ENCODE measurements around the gene DOK7. TPM values are rescaled to one million over a fixed set of nuclear protein-coding genes. Genes with fewer than 3 reads are reported as not detected.
"Not testable (repeated sequence)": the region's sequence is repeated elsewhere in the genome, so short reads cannot be mapped to it uniquely, and the experiment has no call there.

Gene DOK7
- total RNA-seq, 1 donor from 2014 or later, result not detected

DNA sequence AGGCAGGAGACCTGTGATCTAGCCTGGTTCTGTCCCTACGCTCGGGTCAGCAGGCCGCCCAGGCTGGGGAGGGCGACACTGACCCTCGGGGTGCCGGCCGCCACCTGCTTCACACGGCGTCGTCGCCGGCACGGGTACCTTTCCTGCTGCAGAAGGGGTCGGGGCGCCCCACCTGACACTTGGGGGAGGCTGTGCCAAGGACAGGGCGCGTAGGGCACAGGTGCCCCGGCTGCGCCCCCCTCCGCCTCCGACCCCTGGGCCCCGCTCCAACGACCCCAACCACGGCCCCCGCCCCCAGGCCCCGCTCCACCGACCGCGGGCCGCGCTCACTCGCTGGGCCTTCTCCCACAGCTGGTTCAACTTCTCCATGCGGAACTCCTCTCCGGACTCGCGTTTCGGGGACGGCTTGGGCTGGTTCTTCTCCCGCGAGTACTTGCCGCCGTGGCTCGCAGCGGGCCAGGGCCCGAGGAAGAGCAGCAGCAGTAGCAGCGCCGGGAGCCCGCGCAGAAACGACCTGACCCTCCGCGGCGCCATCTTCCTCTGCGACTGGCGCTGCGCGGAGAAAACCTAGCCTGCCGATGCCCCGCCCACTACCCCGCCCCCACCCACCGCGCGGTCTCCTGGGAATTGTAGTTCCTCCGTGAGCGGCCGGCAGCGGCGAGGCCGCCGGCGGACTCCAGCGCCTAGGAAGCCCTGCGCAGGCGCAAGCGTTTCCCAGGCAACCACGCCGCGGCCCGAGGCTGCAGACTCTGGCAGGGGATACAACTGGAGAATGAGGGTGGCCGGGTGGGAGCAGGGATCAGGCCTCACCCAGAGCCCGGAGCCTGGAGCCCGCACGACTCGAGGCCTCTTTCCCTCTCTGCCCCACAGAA, 69.0 kb downstream of the DOK7 start, which contains the start of gene LRPAP1:
Gene LRPAP1 (minus strand): TSS at position 544 of the 872 bp plus-strand sequence. CDS start 10 bp downstream, at position 534.
- peak; percentile 91 to 94 for DNase-seq (ENCODE audit: low read depth in 2 of 2)

GRCh38 chr4:3532751-3533422, 69.8 kb downstream of the DOK7 start:
- DNase-seq (ENCODE audit: low read depth in 2 of 2), result no peak

DNA sequence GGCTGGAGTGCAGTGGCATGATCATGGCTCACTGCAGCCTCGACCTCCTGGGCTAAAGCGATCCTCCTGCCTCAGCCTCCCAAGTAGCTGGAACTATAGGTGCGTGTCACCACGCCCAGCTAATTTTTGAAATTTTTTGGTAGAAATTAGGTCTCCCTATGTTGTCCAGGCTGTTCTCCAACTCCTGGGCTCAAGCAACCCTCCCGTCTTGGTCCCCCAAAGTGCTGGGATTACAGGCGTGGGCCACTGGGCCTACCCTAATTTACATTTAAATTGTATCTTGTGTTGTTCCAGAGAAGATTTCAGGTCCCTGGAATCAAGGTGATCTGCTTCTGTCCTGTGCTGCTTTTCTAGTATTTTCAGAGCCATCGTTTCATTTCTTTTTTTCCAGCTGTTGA, 70.3 kb downstream of the DOK7 start:
- no peak for DNase-seq (ENCODE audit: low read depth in 2 of 2)

- not testable (repeated sequence) for DNase-seq (ENCODE audit: low read depth in 2 of 2)
Observed at GRCh38 chr4:3535812-3536211, 72.7 kb downstream of the DOK7 start.

GRCh38 chr4:3538906-3539305, 75.8 kb downstream of the DOK7 start:
- DNase-seq (ENCODE audit: low read depth in 2 of 2), result not testable (repeated sequence)

DNA sequence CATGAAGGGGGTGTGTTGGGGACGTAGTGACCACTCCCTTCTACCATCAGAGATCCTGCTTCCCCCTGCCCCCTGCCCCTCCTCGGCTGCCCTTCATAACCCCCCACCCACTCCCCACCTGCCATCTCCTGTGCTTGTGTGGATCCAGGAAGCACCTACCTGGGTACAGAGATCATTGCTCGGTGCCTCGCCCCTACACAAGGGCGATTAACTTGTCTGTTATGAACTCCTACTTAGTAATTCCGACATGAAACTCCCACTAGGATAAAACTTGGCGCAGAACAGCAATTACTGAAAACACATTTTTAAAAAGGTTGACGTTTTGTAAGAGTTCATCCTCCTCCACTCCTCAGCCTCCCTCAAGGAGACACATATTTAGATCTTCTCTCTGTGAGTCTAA, 80.3 kb downstream of the DOK7 start:
- DNase-seq (ENCODE audit: low read depth in 2 of 2), result not testable (repeated sequence)

Other genes with a start within 250 kb of the DOK7 start
- gene MSANTD1, start 214.1 kb upstream of the DOK7 start, total RNA-seq, result under 0.01 and 0.40 TPM in 2 replicates
- gene RGS12, start 170.3 kb upstream of the DOK7 start, total RNA-seq, result 29.0 and 33.7 TPM in 2 replicates
- 0.20 TPM in 1 of 2 replicates, not detected in the other for gene HGFAC, start 21.3 kb upstream of the DOK7 start, total RNA-seq
- 27.0 and 31.9 TPM in 2 replicates for gene LRPAP1, start 69.1 kb downstream of the DOK7 start, total RNA-seq

All from lung microvascular endothelial cell (primary cell).